Keratinocyte (primary cell): ENCODE results near the gene GNB1. TPM values are rescaled to one million over a fixed set of nuclear protein-coding genes. Genes with fewer than 3 reads are reported as not detected.

ENCODE experiments used
- DNase-seq: peaks from one replicate; pipeline ENCODE4 v3.0.0-alpha.2; 2011; ENCODE audit warnings: low read depth, missing footprints, low spot score
- FAIRE-seq: peaks from 2 replicates; lab custom pipeline; 2011; peaks lifted over from hg19 to GRCh38; lab: Jason Lieb, UNC
- H2AFZ ChIP-seq: 2 replicates; pipeline ENCODE4 v1.6.0; 2012; ENCODE audit warnings: low read length, control low read depth, inconsistent platforms; ENCODE audit not compliant: control insufficient read depth
- H3K27ac ChIP-seq: 2 replicates; pipeline ENCODE4 v1.5.1; 2011; ENCODE audit warnings: low read length; ENCODE audit not compliant: control insufficient read depth, insufficient read depth
- H3K27me3 ChIP-seq: 3 replicates; pipeline ENCODE4 v1.6.0; 2011; ENCODE audit warnings: low read length; ENCODE audit not compliant: control insufficient read depth, insufficient read depth; ENCODE audit errors: extremely low read depth
- H3K36me3 ChIP-seq, 2 experiments: 2 replicates in 1 of 2; 3 replicates in 1 of 2; pipeline ENCODE4 v1.5.1; 2011; ENCODE audit warnings: low read length in 2 of 2, mild to moderate bottlenecking in 1 of 2; ENCODE audit not compliant: control insufficient read depth in 2 of 2, insufficient read depth in 2 of 2; ENCODE audit errors: extremely low read depth in 1 of 2
- H3K4me1 ChIP-seq: 3 replicates; pipeline ENCODE4 v1.5.1; 2011; ENCODE audit warnings: low read length; ENCODE audit not compliant: control insufficient read depth, insufficient read depth; ENCODE audit errors: extremely low read depth
- H3K4me2 ChIP-seq: 3 replicates; pipeline ENCODE4 v1.6.0; 2011; ENCODE audit warnings: low read depth, low read length; ENCODE audit not compliant: control insufficient read depth, insufficient read depth; ENCODE audit errors: extremely low read depth
- H3K4me3 ChIP-seq, 3 experiments: fragments of 200-600 bp in 1 of 3; sonication (generic) in 1 of 3; 2 replicates in 2 of 3; 3 replicates in 1 of 3; pipeline ENCODE4 v1.5.1; 2011 to 2016; ENCODE audit warnings: low read length in 3 of 3, mild to moderate bottlenecking in 3 of 3, control low read depth in 2 of 3, inconsistent platforms in 1 of 3, low read depth in 1 of 3, mixed read lengths in 1 of 3, mixed run types in 1 of 3, moderate library complexity in 1 of 3; ENCODE audit not compliant: control insufficient read depth in 2 of 3, insufficient read depth in 2 of 3; ENCODE audit errors: extremely low read depth in 1 of 3
- H3K79me2 ChIP-seq: 2 replicates; pipeline ENCODE4 v1.6.0; 2012; ENCODE audit warnings: low read length; ENCODE audit not compliant: control insufficient read depth, insufficient read depth
- H3K9ac ChIP-seq: 3 replicates; pipeline ENCODE4 v1.6.0; 2011; ENCODE audit warnings: low read length; ENCODE audit not compliant: control insufficient read depth, insufficient read depth; ENCODE audit errors: extremely low read depth
- H3K9me1 ChIP-seq: 3 replicates; pipeline ENCODE4 v1.6.0; 2011; ENCODE audit warnings: low read length; ENCODE audit not compliant: control insufficient read depth, insufficient read depth; ENCODE audit errors: extremely low read depth
- H3K9me3 ChIP-seq: 2 replicates; pipeline ENCODE4 v1.5.1; 2012; ENCODE audit warnings: low read depth, low read length; ENCODE audit not compliant: control insufficient read depth
- H4K20me1 ChIP-seq: 3 replicates; pipeline ENCODE4 v1.6.0; 2011; ENCODE audit warnings: low read length; ENCODE audit not compliant: control insufficient read depth, insufficient read depth; ENCODE audit errors: extremely low read depth
- CTCF ChIP-seq, 3 experiments: IDR thresholded peaks in 1 of 3; conservative IDR thresholded peaks in 1 of 3; optimal IDR thresholded peaks in 1 of 3; 2 replicates in 2 of 3; 3 replicates in 1 of 3; pipeline versions ENCODE3 to v1.5.1; 2011; ENCODE audit warnings: low read length in 3 of 3, mild to moderate bottlenecking in 3 of 3, moderate library complexity in 2 of 3, control low read depth in 1 of 3, inconsistent platforms in 1 of 3; ENCODE audit not compliant: insufficient read depth in 2 of 3; ENCODE audit errors: extremely low read depth in 1 of 3
- EZH2 ChIP-seq: IDR thresholded peaks from one replicate; pipeline ENCODE4 v1.6.1; 2012; ENCODE audit warnings: inconsistent platforms, mild to moderate bottlenecking, low read length, moderate library complexity
- dilution Hi-C: fragments of 300-500 bp; cut with MboI; formaldehyde crosslinking; loops from one replicate; pipeline ENCODE4 v1.7.0; 2020; ENCODE audit warnings: low sequenced_read_pairs; ENCODE audit not compliant: extremely low pct_ligation_motif_present
- polyA plus RNA-seq, 5 experiments: library from polyadenylated mRNA; depleted of rRNA in 3 of 5; stranded (reverse) in 3 of 5; stranded (forward) in 1 of 5; unstranded in 1 of 5; fragments of >200 nt; gene quantifications; 1 replicate in 1 of 5; 2 replicates in 3 of 5; 3 replicates in 1 of 5; pipeline versions ENCODE4 v1.2.1 to v1.2.3, GENCODE V29; 2011 to 2012; ENCODE audit warnings: missing spikeins in 2 of 5, low read depth in 1 of 5, low replicate concordance in 1 of 5

The GNB1 gene
- polyA plus RNA-seq, 1 donor (not counting 4 experiments of a cell fraction or from before 2014, with no cell fraction given) = 364 TPM

GRCh38 chr1:1757422-1758058 is 133.3 kb downstream of the GNB1 start:
- H3K4me1 ChIP-seq = peaks cover 8% of the 10 kb centered on the region
- no peak overlapping the region for H3K27ac ChIP-seq
- H3K9me3 ChIP-seq = no peaks in the 10 kb centered on the region
- no peaks in the 10 kb centered on the region for H3K27me3 ChIP-seq
- DNase-seq = no peak
- peaks cover 31% of the 10 kb centered on the region for H3K79me2 ChIP-seq
- H3K4me3 ChIP-seq = no peak overlapping the region
- H3K36me3 ChIP-seq = peaks cover 38 to 44% of the 10 kb centered on the region in 2 experiments
- H3K9me1 ChIP-seq = no peaks in the 10 kb centered on the region
- H4K20me1 ChIP-seq = peaks cover 4% of the 10 kb centered on the region
- FAIRE-seq = no peak
- no peak overlapping the region for H2AFZ ChIP-seq
- no peak for TF ChIP-seq CTCF (optimal IDR thresholded peaks at IDR 0.05 in 1 of 3, IDR thresholded peaks at IDR 0.05 in 1 of 3, conservative IDR thresholded peaks at IDR 0.05 in 1 of 3; ENCODE audit: extremely low read depth in 1 of 3, insufficient read depth in 2 of 3, low read length in 3 of 3)
- no peak for TF ChIP-seq EZH2
- dilution Hi-C loops = no loop called here
- no peak overlapping the region for H3K9ac ChIP-seq
- H3K4me2 ChIP-seq = no peak overlapping the region

- H3K36me3 ChIP-seq = peaks cover 33 to 45% of the 10 kb centered on the region in 2 experiments
Observed at GRCh38 chr1:1756661-1757421, 134.0 kb downstream of the GNB1 start.

More at GRCh38 chr1:1756661-1757421, 134.0 kb downstream of the GNB1 start:
- Histone ChIP-seq H4K20me1 (peaks cover under 1% of the 10 kb centered on the region), H3K4me1 (peaks cover 8% of the 10 kb centered on the region), H3K4me3 (no peak overlapping the region), H2AFZ (no peak overlapping the region), H3K9me1 (no peaks in the 10 kb centered on the region), H3K79me2 (peaks cover 28% of the 10 kb centered on the region), H3K9me3 (no peaks in the 10 kb centered on the region), H3K9ac (no peak overlapping the region), H3K27me3 (no peaks in the 10 kb centered on the region), H3K27ac (no peak overlapping the region), H3K4me2 (no peak overlapping the region)
- DNase-seq = no peak
- FAIRE-seq = no peak
- TF ChIP-seq EZH2 = no peak
- no peak for TF ChIP-seq CTCF (optimal IDR thresholded peaks at IDR 0.05 in 1 of 3, IDR thresholded peaks at IDR 0.05 in 1 of 3, conservative IDR thresholded peaks at IDR 0.05 in 1 of 3; ENCODE audit: extremely low read depth in 1 of 3, insufficient read depth in 2 of 3, low read length in 3 of 3)
- dilution Hi-C loops = no loop called here
